Uterus (tissue), 2 donors: ENCODE results near the gene ANAPC15.

Source experiments
- POLR2A ChIP-seq, 2 donors: fragments of 450-650 bp; IDR thresholded peaks; one replicate each; pipeline ENCODE4 v1.6.1; 2016; ENCODE audit warnings: antibody characterized with exemption in 2 of 2, mild to moderate bottlenecking in 1 of 2, moderate library complexity in 1 of 2
- TF ChIP-seq, protein P1 (sequence below), 4 experiments: fragments of 200-600 bp in 2 of 4; fragments of 450-650 bp in 2 of 4; sonication (generic) in 2 of 4; IDR thresholded peaks; one replicate each; pipeline ENCODE4 v1.5.1; 2016 to 2019; ENCODE audit warnings: antibody characterized with exemption in 4 of 4, mild to moderate bottlenecking in 2 of 4, moderate library complexity in 1 of 4

DNA sequence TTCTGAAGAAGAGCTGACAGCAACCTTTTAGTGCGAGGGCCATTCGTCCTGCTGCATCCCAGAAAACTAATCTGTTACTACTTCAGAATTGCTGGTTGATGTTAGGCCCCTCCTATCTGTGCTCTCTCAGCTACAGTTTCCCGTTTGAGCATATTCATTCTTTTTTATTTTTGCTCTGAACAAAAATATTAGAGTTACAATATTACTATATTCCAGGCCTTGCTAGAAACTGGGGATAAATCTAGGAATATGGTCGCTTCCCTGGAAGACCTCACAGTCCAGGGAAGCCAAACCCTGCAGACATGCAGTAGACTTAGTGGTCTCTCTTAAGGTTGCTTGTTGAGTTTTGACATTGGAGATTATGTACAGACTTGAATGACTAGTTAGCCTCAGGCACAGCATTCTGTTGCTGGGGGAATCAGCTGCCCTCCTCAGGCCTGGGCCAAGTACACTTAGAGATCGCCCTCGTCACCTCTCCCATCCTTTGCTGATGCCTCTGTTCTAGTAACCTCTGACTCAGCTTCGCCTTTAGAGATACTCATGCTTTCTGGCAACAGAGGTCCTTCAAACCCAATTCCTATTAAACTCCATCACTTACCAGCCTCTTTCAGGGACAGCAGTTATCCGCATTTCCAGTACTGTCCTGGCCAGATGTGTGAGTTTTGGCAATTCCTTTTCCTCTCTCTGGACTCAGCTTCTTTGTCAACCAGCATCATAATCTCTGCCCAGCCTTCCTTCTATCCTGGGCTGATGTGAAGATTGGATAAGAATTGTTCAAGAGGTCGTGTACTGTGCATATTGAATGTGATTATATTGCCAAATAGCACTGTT is 698 bp upstream of the ANAPC15 start:
- TF ChIP-seq, protein P1, sequence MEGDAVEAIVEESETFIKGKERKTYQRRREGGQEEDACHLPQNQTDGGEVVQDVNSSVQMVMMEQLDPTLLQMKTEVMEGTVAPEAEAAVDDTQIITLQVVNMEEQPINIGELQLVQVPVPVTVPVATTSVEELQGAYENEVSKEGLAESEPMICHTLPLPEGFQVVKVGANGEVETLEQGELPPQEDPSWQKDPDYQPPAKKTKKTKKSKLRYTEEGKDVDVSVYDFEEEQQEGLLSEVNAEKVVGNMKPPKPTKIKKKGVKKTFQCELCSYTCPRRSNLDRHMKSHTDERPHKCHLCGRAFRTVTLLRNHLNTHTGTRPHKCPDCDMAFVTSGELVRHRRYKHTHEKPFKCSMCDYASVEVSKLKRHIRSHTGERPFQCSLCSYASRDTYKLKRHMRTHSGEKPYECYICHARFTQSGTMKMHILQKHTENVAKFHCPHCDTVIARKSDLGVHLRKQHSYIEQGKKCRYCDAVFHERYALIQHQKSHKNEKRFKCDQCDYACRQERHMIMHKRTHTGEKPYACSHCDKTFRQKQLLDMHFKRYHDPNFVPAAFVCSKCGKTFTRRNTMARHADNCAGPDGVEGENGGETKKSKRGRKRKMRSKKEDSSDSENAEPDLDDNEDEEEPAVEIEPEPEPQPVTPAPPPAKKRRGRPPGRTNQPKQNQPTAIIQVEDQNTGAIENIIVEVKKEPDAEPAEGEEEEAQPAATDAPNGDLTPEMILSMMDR (IDR thresholded peaks at IDR 0.05) = no peak
- no peak for TF ChIP-seq POLR2A (IDR thresholded peaks at IDR 0.05)
